Ishikawa (cell line): ENCODE data around the gene FLYWCH2.

ENCODE experiments used
- CEBPB ChIP-seq: IDR thresholded peaks from 2 replicates; pipeline ENCODE4 v1.6.1; 2012
- CREB1 ChIP-seq: IDR thresholded peaks from 2 replicates; pipeline ENCODE4 v1.6.1; 2012; ENCODE audit warnings: low read depth
- EGR1 ChIP-seq: IDR thresholded peaks from 2 replicates; pipeline ENCODE4 v1.6.1; 2012
- EP300 ChIP-seq: IDR thresholded peaks from 2 replicates; pipeline ENCODE4 v1.6.1; 2012; ENCODE audit warnings: borderline replicate concordance
- FOXM1 ChIP-seq: IDR thresholded peaks from 2 replicates; pipeline ENCODE4 v1.6.1; 2012; ENCODE audit warnings: low read depth, borderline replicate concordance
- NFIC ChIP-seq: IDR thresholded peaks from 2 replicates; pipeline ENCODE4 v1.6.1; 2012
- RAD21 ChIP-seq: IDR thresholded peaks from 2 replicates; pipeline ENCODE4 v1.6.1; 2012; ENCODE audit warnings: low read depth
- TAF1 ChIP-seq: IDR thresholded peaks from 2 replicates; pipeline ENCODE4 v1.6.1; 2012; ENCODE audit warnings: low read depth, mild to moderate bottlenecking
- TCF12 ChIP-seq: IDR thresholded peaks from 2 replicates; pipeline ENCODE4 v1.6.1; 2012; ENCODE audit warnings: low read depth
- TEAD4 ChIP-seq: IDR thresholded peaks from 2 replicates; pipeline ENCODE4 v1.6.1; 2012
- YY1 ChIP-seq: IDR thresholded peaks from 2 replicates; pipeline ENCODE4 v1.6.1; 2012; ENCODE audit warnings: low read depth
- ZBTB7A ChIP-seq: IDR thresholded peaks from 2 replicates; pipeline ENCODE4 v1.6.1; 2012; ENCODE audit warnings: low read depth
- TF ChIP-seq, protein P1 (sequence below): IDR thresholded peaks from 2 replicates; pipeline ENCODE4 v1.6.1; 2012; ENCODE audit warnings: low read depth, mild to moderate bottlenecking
- TF ChIP-seq, protein P2 (sequence below): IDR thresholded peaks from 2 replicates; pipeline ENCODE4 v1.6.1; 2012
- TF ChIP-seq, protein P3 (sequence below): IDR thresholded peaks from 2 replicates; pipeline ENCODE4 v1.6.1; 2012

The FLYWCH2 gene

GRCh38 chr16:2846511-2847310 lies 36.3 kb upstream of the FLYWCH2 start:
- TF ChIP-seq NFIC, result no peak
- TF ChIP-seq CEBPB, result no peak
- TF ChIP-seq, protein P1, sequence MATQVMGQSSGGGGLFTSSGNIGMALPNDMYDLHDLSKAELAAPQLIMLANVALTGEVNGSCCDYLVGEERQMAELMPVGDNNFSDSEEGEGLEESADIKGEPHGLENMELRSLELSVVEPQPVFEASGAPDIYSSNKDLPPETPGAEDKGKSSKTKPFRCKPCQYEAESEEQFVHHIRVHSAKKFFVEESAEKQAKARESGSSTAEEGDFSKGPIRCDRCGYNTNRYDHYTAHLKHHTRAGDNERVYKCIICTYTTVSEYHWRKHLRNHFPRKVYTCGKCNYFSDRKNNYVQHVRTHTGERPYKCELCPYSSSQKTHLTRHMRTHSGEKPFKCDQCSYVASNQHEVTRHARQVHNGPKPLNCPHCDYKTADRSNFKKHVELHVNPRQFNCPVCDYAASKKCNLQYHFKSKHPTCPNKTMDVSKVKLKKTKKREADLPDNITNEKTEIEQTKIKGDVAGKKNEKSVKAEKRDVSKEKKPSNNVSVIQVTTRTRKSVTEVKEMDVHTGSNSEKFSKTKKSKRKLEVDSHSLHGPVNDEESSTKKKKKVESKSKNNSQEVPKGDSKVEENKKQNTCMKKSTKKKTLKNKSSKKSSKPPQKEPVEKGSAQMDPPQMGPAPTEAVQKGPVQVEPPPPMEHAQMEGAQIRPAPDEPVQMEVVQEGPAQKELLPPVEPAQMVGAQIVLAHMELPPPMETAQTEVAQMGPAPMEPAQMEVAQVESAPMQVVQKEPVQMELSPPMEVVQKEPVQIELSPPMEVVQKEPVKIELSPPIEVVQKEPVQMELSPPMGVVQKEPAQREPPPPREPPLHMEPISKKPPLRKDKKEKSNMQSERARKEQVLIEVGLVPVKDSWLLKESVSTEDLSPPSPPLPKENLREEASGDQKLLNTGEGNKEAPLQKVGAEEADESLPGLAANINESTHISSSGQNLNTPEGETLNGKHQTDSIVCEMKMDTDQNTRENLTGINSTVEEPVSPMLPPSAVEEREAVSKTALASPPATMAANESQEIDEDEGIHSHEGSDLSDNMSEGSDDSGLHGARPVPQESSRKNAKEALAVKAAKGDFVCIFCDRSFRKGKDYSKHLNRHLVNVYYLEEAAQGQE, result no peak

- TF ChIP-seq TEAD4 (no peak), FOXM1 (no peak), ZBTB7A (no peak), CEBPB (no peak), CREB1 (no peak), EGR1 (no peak), TCF12 (no peak), YY1 (no peak), RAD21 (no peak), TAF1 (no peak), EP300 (no peak), NFIC (no peak)
- TF ChIP-seq, protein P2, sequence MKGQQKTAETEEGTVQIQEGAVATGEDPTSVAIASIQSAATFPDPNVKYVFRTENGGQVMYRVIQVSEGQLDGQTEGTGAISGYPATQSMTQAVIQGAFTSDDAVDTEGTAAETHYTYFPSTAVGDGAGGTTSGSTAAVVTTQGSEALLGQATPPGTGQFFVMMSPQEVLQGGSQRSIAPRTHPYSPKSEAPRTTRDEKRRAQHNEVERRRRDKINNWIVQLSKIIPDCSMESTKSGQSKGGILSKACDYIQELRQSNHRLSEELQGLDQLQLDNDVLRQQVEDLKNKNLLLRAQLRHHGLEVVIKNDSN, result no peak
- TF ChIP-seq, protein P3, sequence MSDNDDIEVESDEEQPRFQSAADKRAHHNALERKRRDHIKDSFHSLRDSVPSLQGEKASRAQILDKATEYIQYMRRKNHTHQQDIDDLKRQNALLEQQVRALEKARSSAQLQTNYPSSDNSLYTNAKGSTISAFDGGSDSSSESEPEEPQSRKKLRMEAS, result no peak
- TF ChIP-seq, protein P1, result no peak
These were observed 33.9 kb upstream of the FLYWCH2 start for GRCh38 chr16:2848933-2849725.

DNA sequence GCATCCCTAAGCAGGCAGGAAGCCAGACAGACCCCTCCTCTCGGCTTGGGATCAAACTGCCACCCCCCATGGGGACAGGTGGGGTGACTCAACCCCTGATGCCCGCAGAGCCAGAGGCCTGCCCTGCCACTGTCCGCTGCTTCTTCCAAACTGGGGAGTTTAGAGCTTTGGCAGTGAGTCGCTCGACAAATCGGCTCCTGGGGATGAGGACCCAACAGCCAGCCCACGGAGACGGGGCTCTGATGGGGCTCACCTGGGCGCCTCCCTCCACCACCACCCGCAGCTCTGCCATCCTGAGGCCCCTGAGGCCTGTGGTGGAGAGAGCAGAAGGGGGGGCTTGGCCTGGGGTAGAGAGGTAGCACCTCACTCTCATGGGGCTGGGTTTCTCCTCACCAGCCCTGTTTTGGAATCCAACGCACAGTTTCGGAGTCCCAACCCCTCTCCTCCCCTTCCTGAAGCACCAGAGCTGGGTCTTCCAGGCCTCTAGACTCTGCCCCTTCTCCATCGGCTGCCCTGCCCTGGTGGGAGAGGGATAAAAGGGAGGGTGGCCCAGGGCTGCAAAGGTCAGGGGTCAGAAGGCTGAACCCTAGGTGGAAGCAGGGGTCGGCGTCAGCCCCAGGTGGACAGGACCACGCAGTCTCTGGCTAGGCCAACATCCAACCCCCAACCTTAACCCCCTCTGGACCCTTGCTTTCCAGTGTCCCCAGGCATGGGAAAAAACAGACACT lies 30.8 kb upstream of the FLYWCH2 start:
- TF ChIP-seq EP300, result no peak
- TF ChIP-seq YY1, result no peak
- no peak for TF ChIP-seq ZBTB7A
- TF ChIP-seq TEAD4, result no peak
- TF ChIP-seq FOXM1, result no peak
- no peak for TF ChIP-seq CEBPB
- TF ChIP-seq EGR1, result no peak
- TF ChIP-seq CREB1, result no peak
- no peak for TF ChIP-seq TAF1
- TF ChIP-seq, protein P2, result no peak
- no peak for TF ChIP-seq NFIC
- no peak for TF ChIP-seq RAD21
- TF ChIP-seq TCF12, result no peak
- TF ChIP-seq, protein P1, result no peak
- TF ChIP-seq, protein P3, result no peak
